Measurements from ENCODE around the gene EPB41L5.
"Not testable (repeated sequence)": the region's sequence is repeated elsewhere in the genome, so short reads cannot be mapped to it uniquely, and the experiment has no call there.

EPB41L5 gene

DNA sequence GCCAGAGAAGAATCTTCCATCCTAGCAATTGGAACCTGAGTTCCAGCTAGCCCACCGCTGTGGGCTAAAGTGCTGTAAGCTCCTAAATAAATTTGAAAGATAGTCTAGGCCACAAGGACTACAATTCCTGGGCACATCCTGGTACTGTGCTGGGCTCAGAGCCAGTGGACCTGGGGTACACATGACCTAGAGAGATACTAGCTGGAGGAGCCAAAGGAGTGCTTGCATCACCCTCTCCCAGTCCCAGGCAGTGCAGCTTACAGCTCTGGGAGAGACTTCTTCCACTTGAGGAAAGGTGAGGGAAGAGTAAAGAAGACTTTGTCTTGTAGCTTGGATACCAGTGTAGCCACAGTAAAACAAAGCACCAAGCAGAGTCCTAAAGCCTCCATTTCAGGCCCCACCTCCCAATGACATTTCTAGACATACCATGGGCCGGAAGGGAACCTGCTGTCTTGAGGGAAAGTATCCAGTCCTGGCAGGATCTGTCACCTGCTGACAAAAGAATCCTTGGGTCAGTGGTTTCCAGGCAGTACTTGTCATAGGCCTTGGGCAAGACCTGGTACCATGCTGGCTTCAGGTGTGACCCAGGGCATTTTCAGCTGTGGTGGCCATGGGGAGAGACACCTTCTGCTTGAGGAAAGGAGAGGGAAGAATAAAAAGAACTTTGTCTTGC is 120.8 kb downstream of the EPB41L5 start:
- TF ChIP-seq POLR2AphosphoS5 (IDR thresholded peaks at IDR 0.05; ENCODE audit: low read depth, low read length) (no peak), TAF1 (IDR thresholded peaks at IDR 0.05; ENCODE audit: borderline replicate concordance, low read depth, low read length) (no peak)
- no peak for FAIRE-seq
- DNase-seq (ENCODE audit: insufficient read length) = no peak

DNA sequence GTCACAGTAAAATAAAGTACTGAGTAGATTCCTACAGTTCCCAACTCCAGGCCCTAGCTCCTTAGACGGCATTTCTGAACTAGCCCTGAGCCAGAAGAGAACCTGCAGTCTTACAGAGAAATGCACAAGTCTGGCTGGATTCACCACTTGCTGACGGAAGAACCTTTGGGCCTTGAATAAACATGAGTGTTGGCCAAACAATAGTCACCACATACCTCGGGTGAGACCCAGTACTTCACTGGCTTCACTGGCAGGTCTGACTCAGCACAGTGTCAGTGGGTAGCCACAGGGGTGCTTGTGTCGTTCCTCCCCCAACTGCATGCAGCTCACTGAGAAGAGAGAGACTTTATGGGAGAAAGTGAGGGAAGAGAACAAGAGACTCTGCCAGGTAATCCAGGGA is 121.4 kb downstream of the EPB41L5 start:
- TF ChIP-seq POLR2A (IDR thresholded peaks at IDR 0.05; ENCODE audit: low read depth, low read length) (no peak), TAF1 (IDR thresholded peaks at IDR 0.05; ENCODE audit: borderline replicate concordance, low read depth, low read length) (no peak), POLR2AphosphoS5 (IDR thresholded peaks at IDR 0.05; ENCODE audit: low read depth, low read length) (no peak)
- FAIRE-seq = no peak
- DNase-seq (ENCODE audit: insufficient read length) = no peak

DNA sequence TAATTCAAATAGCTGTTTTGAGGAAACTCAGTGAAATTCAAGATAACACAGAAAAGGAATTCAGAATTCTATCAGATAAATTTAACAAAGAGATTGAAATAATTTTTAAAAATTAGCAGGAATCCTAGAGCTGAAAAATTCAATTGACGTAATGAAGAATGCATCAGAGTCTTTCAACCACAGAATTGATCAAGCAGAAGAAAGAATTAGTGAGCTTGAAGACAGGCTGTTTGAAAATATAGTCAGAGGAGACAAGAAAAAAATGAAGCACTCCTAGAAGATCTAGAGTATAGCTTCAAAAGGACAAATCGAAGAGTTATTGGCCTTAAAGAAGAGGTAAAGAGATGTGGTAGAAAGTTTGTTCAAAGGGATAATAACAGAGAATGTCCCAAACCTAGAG is 122.1 kb downstream of the EPB41L5 start:
- not testable (repeated sequence) for DNase-seq (ENCODE audit: insufficient read length); FAIRE-seq

DNA sequence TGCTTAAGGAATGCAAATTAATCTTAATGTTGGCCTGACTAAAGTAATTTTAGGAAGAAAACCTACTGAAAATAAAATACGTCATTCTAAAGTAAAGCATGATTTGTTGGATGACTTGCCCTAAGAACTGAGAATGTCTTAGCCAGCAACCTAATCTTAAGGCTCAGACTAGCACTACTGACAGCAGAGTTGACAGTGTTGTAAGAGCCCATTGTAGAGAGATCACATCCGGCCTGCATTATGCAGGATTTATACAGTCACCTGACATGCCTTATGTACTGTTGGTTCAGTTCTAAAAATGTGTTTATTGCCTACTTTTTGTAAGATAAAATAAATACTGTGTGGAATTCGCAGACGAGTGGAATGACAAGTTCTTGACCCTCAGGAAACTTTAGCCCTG is 128.0 kb downstream of the EPB41L5 start:
- DNase-seq (ENCODE audit: insufficient read length) = no peak
- FAIRE-seq = no peak
- TF ChIP-seq POLR2A (IDR thresholded peaks at IDR 0.05; ENCODE audit: low read depth, low read length) (no peak), POLR2AphosphoS5 (IDR thresholded peaks at IDR 0.05; ENCODE audit: low read depth, low read length) (no peak), TAF1 (IDR thresholded peaks at IDR 0.05; ENCODE audit: borderline replicate concordance, low read depth, low read length) (no peak)

DNA sequence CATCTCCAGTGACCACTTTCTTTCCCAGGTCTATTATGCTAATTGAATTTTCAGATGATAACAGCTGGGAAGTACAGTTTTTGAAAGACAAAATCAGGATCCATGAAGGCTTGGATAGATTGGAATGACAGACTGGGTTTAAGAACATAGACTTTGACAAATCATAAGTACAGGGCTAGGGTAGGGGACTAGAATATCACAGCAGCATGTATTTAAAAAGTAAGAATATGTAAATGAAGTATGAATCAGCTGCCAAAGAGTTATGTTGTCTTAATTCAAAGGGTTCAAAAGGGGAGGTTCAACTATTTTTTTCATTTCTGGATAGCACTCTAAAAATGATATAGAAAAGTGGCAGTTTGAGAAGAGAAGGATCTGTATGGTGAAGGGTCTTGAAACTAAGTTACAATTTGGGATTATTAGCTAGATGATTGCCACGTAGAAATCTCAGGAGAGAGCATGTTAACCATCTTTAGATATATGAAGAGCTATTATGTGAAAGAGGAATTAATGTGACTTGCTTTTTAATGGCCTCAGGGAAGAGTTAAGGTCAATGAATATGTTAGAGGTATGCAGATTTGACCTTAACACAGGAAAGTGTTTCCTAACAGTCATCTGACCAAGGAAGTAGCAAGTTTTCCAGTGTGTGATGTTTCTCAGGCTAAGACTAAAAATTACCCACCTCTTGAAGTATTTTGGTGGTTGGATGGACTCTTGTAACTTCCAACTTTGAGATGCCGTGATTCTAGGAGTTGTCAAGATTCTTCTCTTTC is 128.6 kb downstream of the EPB41L5 start:
- TF ChIP-seq POLR2AphosphoS5 (IDR thresholded peaks at IDR 0.05; ENCODE audit: low read depth, low read length) = no peak
- no peak for TF ChIP-seq TAF1 (IDR thresholded peaks at IDR 0.05; ENCODE audit: borderline replicate concordance, low read depth, low read length)
- TF ChIP-seq POLR2A (IDR thresholded peaks at IDR 0.05; ENCODE audit: low read depth, low read length) = no peak
- no peak for DNase-seq (ENCODE audit: insufficient read length)
- FAIRE-seq = no peak

DNA sequence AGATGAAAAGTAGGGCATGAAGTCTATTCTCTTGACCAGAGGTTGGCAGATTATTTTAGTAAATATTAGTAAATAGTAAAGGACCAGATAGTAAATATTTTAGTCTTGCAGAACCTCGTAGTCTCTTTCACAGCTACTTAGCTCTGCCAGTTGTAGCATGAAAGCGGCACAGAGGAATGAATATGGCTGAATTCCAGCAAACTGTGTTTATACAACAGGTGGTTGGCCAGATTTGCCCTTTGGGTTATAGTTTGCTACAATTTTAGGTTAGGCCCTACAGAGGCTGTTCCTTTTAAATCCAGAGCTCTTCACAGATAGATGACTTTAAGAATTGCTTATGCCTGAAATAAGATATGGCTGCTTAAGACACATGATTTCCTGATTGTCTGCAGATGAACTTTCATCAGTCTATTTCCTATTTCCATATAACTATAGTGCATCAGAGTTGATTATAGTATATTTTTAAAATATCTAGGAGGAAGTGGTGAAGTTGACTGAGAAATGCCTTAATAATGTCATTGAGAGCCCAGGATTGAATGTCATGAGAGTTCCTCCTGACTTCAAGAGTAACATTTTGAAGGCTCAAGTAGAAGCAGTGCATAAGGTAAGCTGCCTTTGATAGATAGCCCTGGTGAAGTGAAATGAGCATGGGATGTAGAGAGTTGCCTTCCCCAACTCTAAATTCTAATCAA is 129.8 kb downstream of the EPB41L5 start:
- TF ChIP-seq POLR2A (IDR thresholded peaks at IDR 0.05; ENCODE audit: low read depth, low read length) (no peak), POLR2AphosphoS5 (IDR thresholded peaks at IDR 0.05; ENCODE audit: low read depth, low read length) (no peak), TAF1 (IDR thresholded peaks at IDR 0.05; ENCODE audit: borderline replicate concordance, low read depth, low read length) (no peak)
- no peak for FAIRE-seq
- DNase-seq (ENCODE audit: insufficient read length) = no peak

DNA sequence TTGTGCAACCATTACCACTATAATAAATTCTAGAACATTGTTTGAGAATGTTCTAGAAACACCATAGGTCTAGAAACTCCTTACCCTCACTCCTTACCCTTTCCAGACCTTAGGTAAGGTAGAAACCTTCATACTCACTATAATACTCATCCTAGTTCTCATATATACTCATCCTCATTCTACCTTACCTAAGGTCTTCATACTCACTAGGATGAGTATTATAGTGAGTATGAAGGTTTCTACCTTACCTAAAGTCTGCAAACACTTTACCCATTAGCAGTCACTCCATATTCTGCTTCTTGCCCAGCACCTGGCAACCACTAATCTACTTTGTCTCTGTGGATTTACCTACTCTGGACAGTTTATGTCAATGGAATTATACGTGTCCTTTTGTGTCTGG is 135.4 kb downstream of the EPB41L5 start:
- FAIRE-seq = no peak
- DNase-seq (ENCODE audit: insufficient read length) = no peak
- TF ChIP-seq TAF1 (IDR thresholded peaks at IDR 0.05; ENCODE audit: borderline replicate concordance, low read depth, low read length) (no peak), POLR2A (IDR thresholded peaks at IDR 0.05; ENCODE audit: low read depth, low read length) (no peak), POLR2AphosphoS5 (IDR thresholded peaks at IDR 0.05; ENCODE audit: low read depth, low read length) (no peak)

DNA sequence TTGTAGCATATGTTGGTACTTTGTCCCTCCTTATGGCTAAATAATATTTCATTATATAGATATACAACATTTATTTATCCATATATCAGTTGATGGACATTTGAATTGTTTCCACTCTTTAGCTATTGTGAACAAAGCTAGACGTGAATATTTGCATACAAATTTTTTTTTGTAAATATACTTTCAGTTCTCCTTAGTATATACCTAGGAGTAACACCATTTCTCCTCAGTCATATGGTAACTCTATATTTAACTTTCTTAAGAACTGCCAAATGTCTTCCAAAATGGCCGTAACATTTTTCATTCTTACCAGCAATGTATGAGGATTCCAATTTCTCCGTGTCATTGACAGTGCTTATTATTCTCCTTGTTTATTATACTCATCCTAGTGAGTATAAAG is 135.8 kb downstream of the EPB41L5 start:
- DNase-seq (ENCODE audit: insufficient read length) (no peak), FAIRE-seq (no peak)
- TF ChIP-seq POLR2AphosphoS5 (IDR thresholded peaks at IDR 0.05; ENCODE audit: low read depth, low read length) (no peak), POLR2A (IDR thresholded peaks at IDR 0.05; ENCODE audit: low read depth, low read length) (no peak), TAF1 (IDR thresholded peaks at IDR 0.05; ENCODE audit: borderline replicate concordance, low read depth, low read length) (no peak)

DNA sequence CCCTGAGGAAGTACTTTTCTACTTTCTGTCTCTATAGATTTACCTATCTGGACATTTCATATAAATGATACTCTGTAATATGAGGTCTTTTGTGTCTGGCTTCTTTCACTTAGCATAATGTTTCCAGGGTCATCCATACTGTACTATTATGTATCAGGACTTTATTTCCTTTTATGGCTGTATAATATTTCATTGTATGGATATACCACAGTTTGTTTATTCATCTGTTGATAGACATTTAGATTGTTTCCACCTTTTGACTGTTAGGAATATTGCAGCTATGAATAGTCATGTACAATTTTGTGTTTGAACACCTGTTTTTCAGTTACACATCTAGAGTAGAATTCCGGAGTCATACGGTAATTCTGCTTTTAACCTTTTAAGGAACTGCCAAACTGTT is 136.5 kb downstream of the EPB41L5 start:
- FAIRE-seq = no peak
- no peak for TF ChIP-seq POLR2A (IDR thresholded peaks at IDR 0.05; ENCODE audit: low read depth, low read length)
- TF ChIP-seq TAF1 (IDR thresholded peaks at IDR 0.05; ENCODE audit: borderline replicate concordance, low read depth, low read length) = no peak
- TF ChIP-seq POLR2AphosphoS5 (IDR thresholded peaks at IDR 0.05; ENCODE audit: low read depth, low read length) = no peak
- DNase-seq (ENCODE audit: insufficient read length) = no peak

DNA sequence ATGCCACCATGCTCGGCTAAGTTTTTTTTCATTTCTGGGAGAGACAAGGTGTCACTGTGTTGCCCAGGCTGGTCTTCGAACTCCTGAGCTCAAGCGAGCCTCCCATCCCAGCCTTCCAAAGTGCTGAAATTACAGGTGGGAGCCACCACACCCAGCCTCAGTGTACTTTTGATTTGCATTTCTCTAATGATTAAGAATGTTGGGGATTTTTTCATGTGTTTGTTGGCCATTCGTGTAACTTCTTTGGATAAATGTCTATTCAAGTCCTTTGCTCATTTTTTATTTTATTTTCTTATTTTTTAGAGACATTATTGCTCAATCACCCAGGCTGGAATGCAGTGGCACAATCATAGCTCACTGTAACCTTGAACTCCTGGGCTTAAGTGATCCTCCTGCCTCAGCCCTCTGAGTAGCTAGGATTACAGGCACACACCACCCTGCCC is 137.2 kb downstream of the EPB41L5 start:
- DNase-seq (ENCODE audit: insufficient read length) (no peak), FAIRE-seq (no peak)
- no peak for TF ChIP-seq POLR2AphosphoS5 (IDR thresholded peaks at IDR 0.05; ENCODE audit: low read depth, low read length)
- TF ChIP-seq TAF1 (IDR thresholded peaks at IDR 0.05; ENCODE audit: borderline replicate concordance, low read depth, low read length) = no peak
- no peak for TF ChIP-seq POLR2A (IDR thresholded peaks at IDR 0.05; ENCODE audit: low read depth, low read length)

DNA sequence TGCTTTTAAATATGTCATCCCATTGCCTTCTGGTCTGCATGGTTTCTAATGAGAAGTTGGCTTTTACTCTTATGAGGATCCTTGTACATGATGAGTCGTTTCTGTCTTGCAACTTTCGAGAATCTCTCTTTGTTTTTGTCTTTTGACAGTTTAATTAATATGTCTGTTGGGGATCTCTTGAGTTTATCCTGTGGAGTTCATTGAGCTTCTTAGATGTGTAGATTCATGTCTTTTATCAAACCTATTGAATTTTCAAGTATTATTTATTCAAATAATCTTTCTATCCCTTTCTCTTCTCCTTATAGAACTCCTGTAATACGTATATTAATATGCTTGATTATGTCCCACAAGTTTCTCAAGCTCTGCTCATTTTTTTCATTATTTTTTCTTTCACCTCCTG is 142.4 kb downstream of the EPB41L5 start:
- DNase-seq (ENCODE audit: insufficient read length) (no peak), FAIRE-seq (no peak)
- TF ChIP-seq POLR2AphosphoS5 (IDR thresholded peaks at IDR 0.05; ENCODE audit: low read depth, low read length) = no peak
- no peak for TF ChIP-seq POLR2A (IDR thresholded peaks at IDR 0.05; ENCODE audit: low read depth, low read length)
- no peak for TF ChIP-seq TAF1 (IDR thresholded peaks at IDR 0.05; ENCODE audit: borderline replicate concordance, low read depth, low read length)

DNA sequence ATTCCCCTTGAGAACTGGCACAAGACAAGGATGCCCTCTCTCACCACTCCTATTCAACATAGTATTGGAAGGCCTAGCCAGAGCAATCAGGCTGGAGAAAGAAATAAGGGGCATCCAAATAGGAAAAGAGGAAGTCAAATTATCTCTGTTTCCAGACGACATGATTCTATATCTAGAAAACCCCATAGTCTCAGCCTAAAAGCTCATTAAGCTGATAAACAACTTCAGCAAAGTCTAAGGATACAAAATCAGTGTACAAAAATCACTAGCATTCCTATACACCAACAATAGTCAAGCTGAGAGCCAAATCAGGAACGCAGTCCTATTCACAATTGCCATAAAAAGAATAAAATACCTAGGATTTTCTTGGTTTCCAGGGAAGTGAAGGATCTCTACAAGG is 145.8 kb downstream of the EPB41L5 start:
- FAIRE-seq; DNase-seq (ENCODE audit: insufficient read length): not testable (repeated sequence)
